K562 (cell line): Measurements from ENCODE around the gene GFOD2. TPM values are rescaled to one million over a fixed set of nuclear protein-coding genes. Genes with fewer than 3 reads are reported as not detected.

Source experiments
- ARNT ChIP-seq, 2 experiments: fragments of 450-650 bp; IDR thresholded peaks; 2 replicates each; pipeline ENCODE4 v1.6.1; 2016; ENCODE audit warnings: mild to moderate bottlenecking in 1 of 2
- GTF2B ChIP-seq: IDR thresholded peaks from 2 replicates; pipeline ENCODE4 v1.6.1; 2011; ENCODE audit not compliant: insufficient read length; ENCODE audit errors: extremely low read depth
- GTF2E2 ChIP-seq: fragments of 200-800 bp; sonication (Bioruptor generic); IDR thresholded peaks from 2 replicates; pipeline ENCODE4 v1.6.1; 2016; ENCODE audit warnings: missing genetic modification characterization, missing compliant biosample characterization
- MCM7 ChIP-seq, 2 experiments: fragments of 450-650 bp; IDR thresholded peaks; 2 replicates each; pipeline ENCODE4 v1.6.1; 2016 to 2018
- MED1 ChIP-seq: sonication (generic); formaldehyde crosslinking; IDR thresholded peaks from 2 replicates; pipeline ENCODE4 v1.8.1; 2023; ENCODE audit warnings: missing genetic modification reagents, borderline replicate concordance
- PPARD ChIP-seq: fragments of 250-450 bp; sonication (Bioruptor Pico); IDR thresholded peaks from 2 replicates; pipeline ENCODE4 v1.8.0; 2022; ENCODE audit warnings: inconsistent platforms, mild to moderate bottlenecking, moderate library complexity
- PREB ChIP-seq: sonication (generic); formaldehyde crosslinking; IDR thresholded peaks from 2 replicates; pipeline ENCODE4 v1.8.1; 2023; ENCODE audit warnings: mild to moderate bottlenecking, missing genetic modification reagents
- SMAD1 ChIP-seq: fragments of 150-350 bp; IDR thresholded peaks from 2 replicates; pipeline ENCODE4 v1.6.1; 2014; ENCODE audit warnings: low read length, low read depth; ENCODE audit not compliant: partially characterized antibody
- SMAD2 ChIP-seq: fragments of 150-350 bp; IDR thresholded peaks from 2 replicates; pipeline ENCODE4 v1.6.1; 2014; ENCODE audit warnings: low read depth, mild to moderate bottlenecking, low read length
- TRIM24 ChIP-seq, 2 experiments: fragments of 450-650 bp; IDR thresholded peaks; 2 replicates each; pipeline ENCODE4 v1.6.1; 2016
- XRCC4 ChIP-seq: IDR thresholded peaks from one replicate; pipeline ENCODE4 v1.6.1; 2011; ENCODE audit not compliant: insufficient read depth, insufficient read length; ENCODE audit errors: extremely low read depth
- ZNF584 ChIP-seq: fragments of 200-800 bp; sonication (Bioruptor generic); IDR thresholded peaks from 2 replicates; pipeline ENCODE4 v1.6.1; 2016; ENCODE audit warnings: low read depth, mild to moderate bottlenecking, missing genetic modification characterization, missing compliant biosample characterization
- polyA plus RNA-seq, 8 experiments: library from polyadenylated mRNA; depleted of rRNA in 4 of 8; stranded (reverse) in 5 of 8; unstranded in 3 of 8; fragments of >200 nt; fragmentation: Nextera tagmentation in 2 of 8; fragmentation: Illumina TruSeq in 1 of 8; extraction: Ambion mirVana in 2 of 8; extraction: Trizol in 1 of 8; gene quantifications; 2 replicates each; pipeline versions ENCODE4 v1.2.1 to v1.2.3, GENCODE V29; 2011 to 2014; ENCODE audit warnings: inconsistent platforms in 1 of 8, missing spikeins in 1 of 8
- total RNA-seq, 7 experiments: library from RNA; depleted of rRNA in 6 of 7; stranded (reverse); fragments of >200 nt in 6 of 7; fragmentation: Illumina TruSeq in 2 of 7; extraction: Trizol in 2 of 7; gene quantifications; 2 replicates each; pipeline versions ENCODE4 v1.2.1 to v1.2.3, GENCODE V29; 2011 to 2021; ENCODE audit warnings: low replicate concordance in 1 of 7
- TF ChIP-seq, protein P1 (sequence below): fragments of 250-450 bp; sonication (Bioruptor Pico); IDR thresholded peaks from 2 replicates; pipeline ENCODE4 v1.5.0; 2020; ENCODE audit warnings: mild to moderate bottlenecking
- TF ChIP-seq, protein P2 (sequence below), 2 experiments: fragments of 250-450 bp in 1 of 2; fragments of 450-650 bp in 1 of 2; sonication (Bioruptor Pico) in 1 of 2; IDR thresholded peaks; 2 replicates each; pipeline versions ENCODE4 v1.6.1 to v1.8.0; 2016 to 2021; ENCODE audit warnings: mild to moderate bottlenecking in 2 of 2, moderate library complexity in 2 of 2, missing compliant biosample characterization in 1 of 2, missing genetic modification characterization in 1 of 2
- TF ChIP-seq, protein P3 (sequence below): fragments of 450-650 bp; formaldehyde crosslinking; IDR thresholded peaks from 2 replicates; pipeline ENCODE4 v1.4.0; 2020; ENCODE audit warnings: mild to moderate bottlenecking, mixed read lengths
- TF ChIP-seq, protein P4 (sequence below): sonication (generic); formaldehyde crosslinking; IDR thresholded peaks from 2 replicates; pipeline ENCODE4 v1.8.0; 2023; ENCODE audit warnings: missing genetic modification reagents, mild to moderate bottlenecking, borderline replicate concordance

Gene GFOD2
- total and polyA plus RNA-seq, 9 of the 15 experiments (the other 6 are each of a cell fraction or from before 2014, with no cell fraction given), result 1.9 to 15.8 (median 11.1) TPM

DNA sequence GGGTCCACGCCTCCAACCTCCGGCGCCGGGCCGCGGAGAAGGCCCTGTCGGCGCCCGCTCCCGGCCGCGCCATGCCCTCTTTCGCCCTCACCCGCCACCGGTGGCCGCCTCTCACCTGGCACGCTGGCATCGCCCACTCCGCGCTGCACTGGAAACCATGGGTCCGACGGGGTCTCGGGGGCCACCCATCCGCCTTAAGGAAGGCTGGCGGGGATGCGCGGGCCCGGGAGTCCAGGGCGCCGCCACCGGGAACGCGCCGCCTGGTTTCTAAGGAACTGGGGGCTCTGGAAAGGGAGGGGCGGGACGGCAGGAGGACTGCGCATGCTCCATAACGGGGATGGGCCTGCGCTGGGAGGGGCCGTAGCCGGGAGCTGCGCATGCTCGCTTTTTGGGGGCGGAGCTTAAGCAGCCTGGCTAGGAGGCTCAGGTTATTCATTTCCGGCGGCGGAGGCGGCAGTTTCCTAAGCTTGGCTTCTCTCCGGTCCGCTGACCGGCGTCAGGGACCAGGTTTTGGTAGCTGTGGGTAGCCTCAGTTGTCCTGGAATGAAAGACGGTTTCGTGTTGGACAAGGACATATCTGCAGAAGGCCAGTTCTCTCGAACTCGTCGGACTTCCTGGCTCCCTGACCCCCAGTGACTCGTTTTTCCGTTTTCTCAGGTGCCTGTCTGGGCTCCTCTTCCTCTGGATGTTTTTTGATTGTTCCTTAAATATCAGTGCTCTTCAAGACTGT, at the start of gene GFOD2 (continued):
- TF ChIP-seq, protein P1, sequence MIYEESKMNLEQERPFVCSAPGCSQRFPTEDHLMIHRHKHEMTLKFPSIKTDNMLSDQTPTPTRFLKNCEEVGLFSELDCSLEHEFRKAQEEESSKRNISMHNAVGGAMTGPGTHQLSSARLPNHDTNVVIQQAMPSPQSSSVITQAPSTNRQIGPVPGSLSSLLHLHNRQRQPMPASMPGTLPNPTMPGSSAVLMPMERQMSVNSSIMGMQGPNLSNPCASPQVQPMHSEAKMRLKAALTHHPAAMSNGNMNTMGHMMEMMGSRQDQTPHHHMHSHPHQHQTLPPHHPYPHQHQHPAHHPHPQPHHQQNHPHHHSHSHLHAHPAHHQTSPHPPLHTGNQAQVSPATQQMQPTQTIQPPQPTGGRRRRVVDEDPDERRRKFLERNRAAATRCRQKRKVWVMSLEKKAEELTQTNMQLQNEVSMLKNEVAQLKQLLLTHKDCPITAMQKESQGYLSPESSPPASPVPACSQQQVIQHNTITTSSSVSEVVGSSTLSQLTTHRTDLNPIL (CRISPR knock-in tag), result no peak
- TF ChIP-seq ZNF584 (CRISPR knock-in tag) (no peak), GTF2E2 (peak; percentile 81; the same call in 1 of the 2 replicates), XRCC4 (no peak), MED1 (CRISPR knock-in tag) (no peak), SMAD1 (peak; percentile 87), PREB (CRISPR knock-in tag) (no peak), PPARD (CRISPR knock-in tag) (no peak), TRIM24 (IDR thresholded peaks at IDR 0.05) (peak in 1 of 2 experiments; percentile 10; a peak in 1 of 4 replicates), SMAD2 (no peak), GTF2B (no peak), MCM7 (IDR thresholded peaks at IDR 0.05) (no peak), ARNT (IDR thresholded peaks at IDR 0.05) (no peak)
- TF ChIP-seq, protein P2, sequence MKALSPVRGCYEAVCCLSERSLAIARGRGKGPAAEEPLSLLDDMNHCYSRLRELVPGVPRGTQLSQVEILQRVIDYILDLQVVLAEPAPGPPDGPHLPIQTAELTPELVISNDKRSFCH (CRISPR knock-in tag; IDR thresholded peaks at IDR 0.05), result no peak
- TF ChIP-seq, protein P2 (tag; IDR thresholded peaks at IDR 0.05), result no peak
- TF ChIP-seq, protein P3, sequence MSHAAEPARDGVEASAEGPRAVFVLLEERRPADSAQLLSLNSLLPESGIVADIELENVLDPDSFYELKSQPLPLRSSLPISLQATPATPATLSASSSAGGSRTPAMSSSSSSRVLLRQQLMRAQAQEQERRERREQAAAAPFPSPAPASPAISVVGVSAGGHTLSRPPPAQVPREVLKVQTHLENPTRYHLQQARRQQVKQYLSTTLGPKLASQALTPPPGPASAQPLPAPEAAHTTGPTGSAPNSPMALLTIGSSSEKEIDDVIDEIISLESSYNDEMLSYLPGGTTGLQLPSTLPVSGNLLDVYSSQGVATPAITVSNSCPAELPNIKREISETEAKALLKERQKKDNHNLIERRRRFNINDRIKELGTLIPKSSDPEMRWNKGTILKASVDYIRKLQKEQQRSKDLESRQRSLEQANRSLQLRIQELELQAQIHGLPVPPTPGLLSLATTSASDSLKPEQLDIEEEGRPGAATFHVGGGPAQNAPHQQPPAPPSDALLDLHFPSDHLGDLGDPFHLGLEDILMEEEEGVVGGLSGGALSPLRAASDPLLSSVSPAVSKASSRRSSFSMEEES, result no peak
- TF ChIP-seq, protein P4, sequence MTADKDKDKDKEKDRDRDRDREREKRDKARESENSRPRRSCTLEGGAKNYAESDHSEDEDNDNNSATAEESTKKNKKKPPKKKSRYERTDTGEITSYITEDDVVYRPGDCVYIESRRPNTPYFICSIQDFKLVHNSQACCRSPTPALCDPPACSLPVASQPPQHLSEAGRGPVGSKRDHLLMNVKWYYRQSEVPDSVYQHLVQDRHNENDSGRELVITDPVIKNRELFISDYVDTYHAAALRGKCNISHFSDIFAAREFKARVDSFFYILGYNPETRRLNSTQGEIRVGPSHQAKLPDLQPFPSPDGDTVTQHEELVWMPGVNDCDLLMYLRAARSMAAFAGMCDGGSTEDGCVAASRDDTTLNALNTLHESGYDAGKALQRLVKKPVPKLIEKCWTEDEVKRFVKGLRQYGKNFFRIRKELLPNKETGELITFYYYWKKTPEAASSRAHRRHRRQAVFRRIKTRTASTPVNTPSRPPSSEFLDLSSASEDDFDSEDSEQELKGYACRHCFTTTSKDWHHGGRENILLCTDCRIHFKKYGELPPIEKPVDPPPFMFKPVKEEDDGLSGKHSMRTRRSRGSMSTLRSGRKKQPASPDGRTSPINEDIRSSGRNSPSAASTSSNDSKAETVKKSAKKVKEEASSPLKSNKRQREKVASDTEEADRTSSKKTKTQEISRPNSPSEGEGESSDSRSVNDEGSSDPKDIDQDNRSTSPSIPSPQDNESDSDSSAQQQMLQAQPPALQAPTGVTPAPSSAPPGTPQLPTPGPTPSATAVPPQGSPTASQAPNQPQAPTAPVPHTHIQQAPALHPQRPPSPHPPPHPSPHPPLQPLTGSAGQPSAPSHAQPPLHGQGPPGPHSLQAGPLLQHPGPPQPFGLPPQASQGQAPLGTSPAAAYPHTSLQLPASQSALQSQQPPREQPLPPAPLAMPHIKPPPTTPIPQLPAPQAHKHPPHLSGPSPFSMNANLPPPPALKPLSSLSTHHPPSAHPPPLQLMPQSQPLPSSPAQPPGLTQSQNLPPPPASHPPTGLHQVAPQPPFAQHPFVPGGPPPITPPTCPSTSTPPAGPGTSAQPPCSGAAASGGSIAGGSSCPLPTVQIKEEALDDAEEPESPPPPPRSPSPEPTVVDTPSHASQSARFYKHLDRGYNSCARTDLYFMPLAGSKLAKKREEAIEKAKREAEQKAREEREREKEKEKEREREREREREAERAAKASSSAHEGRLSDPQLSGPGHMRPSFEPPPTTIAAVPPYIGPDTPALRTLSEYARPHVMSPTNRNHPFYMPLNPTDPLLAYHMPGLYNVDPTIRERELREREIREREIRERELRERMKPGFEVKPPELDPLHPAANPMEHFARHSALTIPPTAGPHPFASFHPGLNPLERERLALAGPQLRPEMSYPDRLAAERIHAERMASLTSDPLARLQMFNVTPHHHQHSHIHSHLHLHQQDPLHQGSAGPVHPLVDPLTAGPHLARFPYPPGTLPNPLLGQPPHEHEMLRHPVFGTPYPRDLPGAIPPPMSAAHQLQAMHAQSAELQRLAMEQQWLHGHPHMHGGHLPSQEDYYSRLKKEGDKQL (CRISPR knock-in tag), result no peak
